ENCODE results near the gene ANKRD37.

ANKRD37 gene

GRCh38 chr4:185425647-185426352 is 29.2 kb downstream of the ANKRD37 start, which contains the start of gene UFSP2:
Gene UFSP2 (minus strand): TSS chr4:185425964. CDS start chr4:185425868, 96 bp downstream.
- TF ChIP-seq, protein P1, sequence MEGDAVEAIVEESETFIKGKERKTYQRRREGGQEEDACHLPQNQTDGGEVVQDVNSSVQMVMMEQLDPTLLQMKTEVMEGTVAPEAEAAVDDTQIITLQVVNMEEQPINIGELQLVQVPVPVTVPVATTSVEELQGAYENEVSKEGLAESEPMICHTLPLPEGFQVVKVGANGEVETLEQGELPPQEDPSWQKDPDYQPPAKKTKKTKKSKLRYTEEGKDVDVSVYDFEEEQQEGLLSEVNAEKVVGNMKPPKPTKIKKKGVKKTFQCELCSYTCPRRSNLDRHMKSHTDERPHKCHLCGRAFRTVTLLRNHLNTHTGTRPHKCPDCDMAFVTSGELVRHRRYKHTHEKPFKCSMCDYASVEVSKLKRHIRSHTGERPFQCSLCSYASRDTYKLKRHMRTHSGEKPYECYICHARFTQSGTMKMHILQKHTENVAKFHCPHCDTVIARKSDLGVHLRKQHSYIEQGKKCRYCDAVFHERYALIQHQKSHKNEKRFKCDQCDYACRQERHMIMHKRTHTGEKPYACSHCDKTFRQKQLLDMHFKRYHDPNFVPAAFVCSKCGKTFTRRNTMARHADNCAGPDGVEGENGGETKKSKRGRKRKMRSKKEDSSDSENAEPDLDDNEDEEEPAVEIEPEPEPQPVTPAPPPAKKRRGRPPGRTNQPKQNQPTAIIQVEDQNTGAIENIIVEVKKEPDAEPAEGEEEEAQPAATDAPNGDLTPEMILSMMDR (conservative IDR thresholded peaks at IDR 0.05) = no peak
- TF ChIP-seq ZFX (IDR thresholded peaks at IDR 0.05) = no peak

DNA sequence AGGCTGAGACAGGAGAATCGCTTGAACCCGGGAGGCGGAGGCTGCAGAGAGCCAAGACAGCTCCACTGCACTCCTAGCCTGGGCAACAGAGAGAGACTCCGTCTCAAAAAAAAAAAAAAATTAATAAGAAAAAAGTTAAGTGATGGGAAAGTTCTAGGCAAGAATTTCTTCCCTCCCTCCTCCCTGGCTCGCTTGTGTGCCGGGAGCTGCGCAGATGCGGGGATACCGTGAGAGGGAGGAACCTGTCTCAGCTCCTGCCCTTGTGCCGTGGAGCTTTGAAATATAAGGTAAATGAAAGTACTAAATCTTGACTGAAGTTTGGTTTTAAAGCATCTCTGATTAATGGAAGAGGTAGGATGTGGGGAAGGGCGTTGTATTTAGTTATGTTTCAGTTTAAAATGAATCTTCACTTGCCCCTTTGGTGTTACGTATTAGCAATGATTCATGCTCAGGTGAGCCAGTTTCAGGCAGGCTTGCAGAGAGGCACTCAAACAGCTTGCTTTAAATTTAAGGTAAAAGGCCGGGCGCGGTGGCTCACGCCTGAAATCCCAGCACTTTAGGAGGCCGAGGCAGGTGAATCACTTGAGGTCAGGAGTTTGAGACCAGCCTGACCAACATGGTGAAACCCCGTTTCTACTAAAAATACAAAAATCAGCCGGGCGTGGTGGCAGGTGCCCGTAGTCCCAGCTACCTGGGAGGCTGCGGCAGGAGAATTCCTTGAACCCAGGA is 30.5 kb downstream of the ANKRD37 start:
- H3K27ac ChIP-seq = no peak overlapping the region
- no peak for TF ChIP-seq ZFX (IDR thresholded peaks at IDR 0.05)
- TF ChIP-seq, protein P1 (conservative IDR thresholded peaks at IDR 0.05) = no peak

More at GRCh38 chr4:185425647-185426352, 29.2 kb downstream of the ANKRD37 start, which contains the start of gene UFSP2:
- peak within 1 kb of the TSS; percentile 92 for H3K27ac ChIP-seq

- no peak overlapping the region for H3K27ac ChIP-seq
- TF ChIP-seq ZFX (IDR thresholded peaks at IDR 0.05) = no peak
- TF ChIP-seq, protein P1 (conservative IDR thresholded peaks at IDR 0.05) = no peak
These were observed 33.0 kb downstream of the ANKRD37 start for GRCh38 chr4:185429660-185430059.

DNA sequence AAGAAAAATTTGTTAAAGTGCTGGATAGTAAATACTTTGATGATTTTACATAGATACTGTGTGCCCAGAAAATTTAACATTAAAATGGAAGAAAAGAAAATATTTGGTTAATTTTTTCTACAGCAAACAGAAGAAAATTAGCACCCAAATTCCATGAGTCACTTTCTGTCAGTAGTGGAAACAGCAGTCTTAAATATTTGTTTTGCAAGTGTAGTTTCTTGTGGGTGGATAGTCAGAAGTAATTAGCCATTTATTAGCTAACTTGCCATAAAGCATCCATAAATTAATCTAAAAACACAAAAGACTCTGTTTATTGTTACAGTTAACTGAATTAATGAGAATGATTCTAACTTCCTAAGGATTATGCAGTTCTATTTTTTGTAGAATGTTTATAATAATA is 38.8 kb downstream of the ANKRD37 start:
- H3K27ac ChIP-seq = no peak overlapping the region
- no peak for TF ChIP-seq ZFX (IDR thresholded peaks at IDR 0.05)
- TF ChIP-seq, protein P1 (conservative IDR thresholded peaks at IDR 0.05) = no peak

GRCh38 chr4:185437809-185438208 is 41.2 kb downstream of the ANKRD37 start:
- no peak overlapping the region for H3K27ac ChIP-seq
- TF ChIP-seq ZFX (IDR thresholded peaks at IDR 0.05) = no peak

DNA sequence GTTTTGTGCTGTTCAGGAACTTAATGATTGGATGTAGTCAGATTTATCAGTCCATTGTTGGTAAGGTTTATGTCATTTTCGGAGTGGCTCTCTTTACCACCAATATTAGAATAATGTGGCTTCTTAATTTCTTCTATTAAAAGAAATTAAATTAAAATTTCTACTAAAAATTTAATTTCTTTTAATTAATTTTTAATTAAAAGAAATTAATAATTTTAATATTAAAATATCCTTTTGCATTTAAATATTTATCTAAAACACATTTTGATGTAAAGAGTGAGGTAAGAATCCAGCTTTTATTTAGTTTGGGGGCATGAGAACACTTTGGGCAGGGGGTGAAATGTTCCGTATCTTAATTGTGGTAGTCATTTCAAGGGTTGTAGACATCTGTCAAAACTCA is 44.8 kb downstream of the ANKRD37 start:
- no peak overlapping the region for H3K27ac ChIP-seq
- TF ChIP-seq ZFX (IDR thresholded peaks at IDR 0.05) = no peak
- TF ChIP-seq, protein P1 (conservative IDR thresholded peaks at IDR 0.05) = no peak

GRCh38 chr4:185445209-185445608 is 48.6 kb downstream of the ANKRD37 start:
- H3K27ac ChIP-seq = no peak overlapping the region
- TF ChIP-seq ZFX (IDR thresholded peaks at IDR 0.05) = no peak
- TF ChIP-seq, protein P1 (conservative IDR thresholded peaks at IDR 0.05) = no peak
